ENCODE results near the gene SCO2. TPM values are rescaled to one million over a fixed set of nuclear protein-coding genes. Genes with fewer than 3 reads are reported as not detected.
A peak's percentile ranks its signal among the peaks of the same experiment; 100 is the strongest.

Gene SCO2
- total and polyA plus RNA-seq, 2 of the 13 experiments (the other 11 are each of a cell fraction or from before 2014, with no cell fraction given), result 0.32 to 3.7 TPM

DNA sequence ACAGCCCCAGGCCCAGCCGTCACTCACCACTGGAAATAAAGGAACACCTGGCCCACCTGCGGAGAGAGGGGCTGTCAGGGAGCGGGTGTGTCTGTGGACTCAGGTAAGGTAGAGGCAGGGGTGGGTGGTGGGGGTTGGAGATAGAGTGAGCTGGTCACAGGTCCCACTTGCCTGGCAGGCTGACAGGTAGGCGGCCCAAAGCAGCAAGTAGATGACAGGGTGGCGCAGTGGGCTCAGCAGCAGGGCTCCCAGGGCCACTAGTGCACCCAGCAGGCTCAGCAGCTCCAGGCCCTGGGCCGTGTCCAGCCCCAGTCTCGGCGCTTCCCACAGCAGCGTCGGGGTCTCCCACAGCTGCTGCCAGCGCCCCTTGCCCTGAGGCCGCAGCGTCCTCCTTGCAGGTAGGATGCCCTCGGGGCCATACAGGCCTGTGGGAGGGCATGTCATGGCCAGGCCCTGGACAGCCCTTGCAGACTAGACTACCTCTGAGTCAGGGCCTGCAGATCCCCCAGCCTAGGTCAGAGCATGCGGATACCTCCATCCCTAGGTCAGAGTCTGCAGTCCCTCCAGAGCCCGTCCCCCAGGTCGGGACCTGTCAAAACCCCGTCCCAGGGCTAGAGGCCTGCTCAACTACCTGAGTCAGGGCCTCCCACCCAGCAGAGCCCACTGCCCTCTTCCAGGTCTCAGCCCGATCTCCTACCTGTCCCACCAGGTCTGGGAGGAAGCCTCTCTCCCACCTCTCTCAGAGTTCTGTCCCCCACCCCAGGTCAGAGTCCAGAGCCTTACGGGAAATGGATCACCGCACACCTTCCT is 18.6 kb downstream of the SCO2 start (continued):
- TF ChIP-seq, protein P1, sequence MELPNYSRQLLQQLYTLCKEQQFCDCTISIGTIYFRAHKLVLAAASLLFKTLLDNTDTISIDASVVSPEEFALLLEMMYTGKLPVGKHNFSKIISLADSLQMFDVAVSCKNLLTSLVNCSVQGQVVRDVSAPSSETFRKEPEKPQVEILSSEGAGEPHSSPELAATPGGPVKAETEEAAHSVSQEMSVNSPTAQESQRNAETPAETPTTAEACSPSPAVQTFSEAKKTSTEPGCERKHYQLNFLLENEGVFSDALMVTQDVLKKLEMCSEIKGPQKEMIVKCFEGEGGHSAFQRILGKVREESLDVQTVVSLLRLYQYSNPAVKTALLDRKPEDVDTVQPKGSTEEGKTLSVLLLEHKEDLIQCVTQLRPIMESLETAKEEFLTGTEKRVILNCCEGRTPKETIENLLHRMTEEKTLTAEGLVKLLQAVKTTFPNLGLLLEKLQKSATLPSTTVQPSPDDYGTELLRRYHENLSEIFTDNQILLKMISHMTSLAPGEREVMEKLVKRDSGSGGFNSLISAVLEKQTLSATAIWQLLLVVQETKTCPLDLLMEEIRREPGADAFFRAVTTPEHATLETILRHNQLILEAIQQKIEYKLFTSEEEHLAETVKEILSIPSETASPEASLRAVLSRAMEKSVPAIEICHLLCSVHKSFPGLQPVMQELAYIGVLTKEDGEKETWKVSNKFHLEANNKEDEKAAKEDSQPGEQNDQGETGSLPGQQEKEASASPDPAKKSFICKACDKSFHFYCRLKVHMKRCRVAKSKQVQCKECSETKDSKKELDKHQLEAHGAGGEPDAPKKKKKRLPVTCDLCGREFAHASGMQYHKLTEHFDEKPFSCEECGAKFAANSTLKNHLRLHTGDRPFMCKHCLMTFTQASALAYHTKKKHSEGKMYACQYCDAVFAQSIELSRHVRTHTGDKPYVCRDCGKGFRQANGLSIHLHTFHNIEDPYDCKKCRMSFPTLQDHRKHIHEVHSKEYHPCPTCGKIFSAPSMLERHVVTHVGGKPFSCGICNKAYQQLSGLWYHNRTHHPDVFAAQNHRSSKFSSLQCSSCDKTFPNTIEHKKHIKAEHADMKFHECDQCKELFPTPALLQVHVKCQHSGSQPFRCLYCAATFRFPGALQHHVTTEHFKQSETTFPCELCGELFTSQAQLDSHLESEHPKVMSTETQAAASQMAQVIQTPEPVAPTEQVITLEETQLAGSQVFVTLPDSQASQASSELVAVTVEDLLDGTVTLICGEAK (IDR thresholded peaks at IDR 0.05), result no peak
- TF ChIP-seq, protein P1 (CRISPR knock-in tag; IDR thresholded peaks at IDR 0.05), result no peak
- TF ChIP-seq, protein P2, sequence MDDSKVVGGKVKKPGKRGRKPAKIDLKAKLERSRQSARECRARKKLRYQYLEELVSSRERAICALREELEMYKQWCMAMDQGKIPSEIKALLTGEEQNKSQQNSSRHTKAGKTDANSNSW (CRISPR knock-in tag; IDR thresholded peaks at IDR 0.05; ENCODE audit: borderline replicate concordance), result no peak
- TF ChIP-seq, protein P3, sequence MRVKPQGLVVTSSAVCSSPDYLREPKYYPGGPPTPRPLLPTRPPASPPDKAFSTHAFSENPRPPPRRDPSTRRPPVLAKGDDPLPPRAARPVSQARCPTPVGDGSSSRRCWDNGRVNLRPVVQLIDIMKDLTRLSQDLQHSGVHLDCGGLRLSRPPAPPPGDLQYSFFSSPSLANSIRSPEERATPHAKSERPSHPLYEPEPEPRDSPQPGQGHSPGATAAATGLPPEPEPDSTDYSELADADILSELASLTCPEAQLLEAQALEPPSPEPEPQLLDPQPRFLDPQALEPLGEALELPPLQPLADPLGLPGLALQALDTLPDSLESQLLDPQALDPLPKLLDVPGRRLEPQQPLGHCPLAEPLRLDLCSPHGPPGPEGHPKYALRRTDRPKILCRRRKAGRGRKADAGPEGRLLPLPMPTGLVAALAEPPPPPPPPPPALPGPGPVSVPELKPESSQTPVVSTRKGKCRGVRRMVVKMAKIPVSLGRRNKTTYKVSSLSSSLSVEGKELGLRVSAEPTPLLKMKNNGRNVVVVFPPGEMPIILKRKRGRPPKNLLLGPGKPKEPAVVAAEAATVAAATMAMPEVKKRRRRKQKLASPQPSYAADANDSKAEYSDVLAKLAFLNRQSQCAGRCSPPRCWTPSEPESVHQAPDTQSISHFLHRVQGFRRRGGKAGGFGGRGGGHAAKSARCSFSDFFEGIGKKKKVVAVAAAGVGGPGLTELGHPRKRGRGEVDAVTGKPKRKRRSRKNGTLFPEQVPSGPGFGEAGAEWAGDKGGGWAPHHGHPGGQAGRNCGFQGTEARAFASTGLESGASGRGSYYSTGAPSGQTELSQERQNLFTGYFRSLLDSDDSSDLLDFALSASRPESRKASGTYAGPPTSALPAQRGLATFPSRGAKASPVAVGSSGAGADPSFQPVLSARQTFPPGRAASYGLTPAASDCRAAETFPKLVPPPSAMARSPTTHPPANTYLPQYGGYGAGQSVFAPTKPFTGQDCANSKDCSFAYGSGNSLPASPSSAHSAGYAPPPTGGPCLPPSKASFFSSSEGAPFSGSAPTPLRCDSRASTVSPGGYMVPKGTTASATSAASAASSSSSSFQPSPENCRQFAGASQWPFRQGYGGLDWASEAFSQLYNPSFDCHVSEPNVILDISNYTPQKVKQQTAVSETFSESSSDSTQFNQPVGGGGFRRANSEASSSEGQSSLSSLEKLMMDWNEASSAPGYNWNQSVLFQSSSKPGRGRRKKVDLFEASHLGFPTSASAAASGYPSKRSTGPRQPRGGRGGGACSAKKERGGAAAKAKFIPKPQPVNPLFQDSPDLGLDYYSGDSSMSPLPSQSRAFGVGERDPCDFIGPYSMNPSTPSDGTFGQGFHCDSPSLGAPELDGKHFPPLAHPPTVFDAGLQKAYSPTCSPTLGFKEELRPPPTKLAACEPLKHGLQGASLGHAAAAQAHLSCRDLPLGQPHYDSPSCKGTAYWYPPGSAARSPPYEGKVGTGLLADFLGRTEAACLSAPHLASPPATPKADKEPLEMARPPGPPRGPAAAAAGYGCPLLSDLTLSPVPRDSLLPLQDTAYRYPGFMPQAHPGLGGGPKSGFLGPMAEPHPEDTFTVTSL (CRISPR knock-in tag; IDR thresholded peaks at IDR 0.05; ENCODE audit: borderline replicate concordance), result no peak
- TF ChIP-seq PCBP2 (optimal IDR thresholded peaks at IDR 0.05; ENCODE audit: low read depth, low read length, poor library complexity, severe bottlenecking), result no peak
- no peak for TF ChIP-seq NONO (IDR thresholded peaks at IDR 0.05)
- TF ChIP-seq NONO (CRISPR knock-in tag; conservative IDR thresholded peaks at IDR 0.05), result no peak
- 0 out of 2 replicates have a peak, but pooled peaks have one; percentile 42 for TF ChIP-seq ZNF563 (CRISPR knock-in tag; IDR thresholded peaks at IDR 0.05)
- no peak for TF ChIP-seq CBFB (CRISPR knock-in tag; IDR thresholded peaks at IDR 0.05)
- TF ChIP-seq, protein P4, sequence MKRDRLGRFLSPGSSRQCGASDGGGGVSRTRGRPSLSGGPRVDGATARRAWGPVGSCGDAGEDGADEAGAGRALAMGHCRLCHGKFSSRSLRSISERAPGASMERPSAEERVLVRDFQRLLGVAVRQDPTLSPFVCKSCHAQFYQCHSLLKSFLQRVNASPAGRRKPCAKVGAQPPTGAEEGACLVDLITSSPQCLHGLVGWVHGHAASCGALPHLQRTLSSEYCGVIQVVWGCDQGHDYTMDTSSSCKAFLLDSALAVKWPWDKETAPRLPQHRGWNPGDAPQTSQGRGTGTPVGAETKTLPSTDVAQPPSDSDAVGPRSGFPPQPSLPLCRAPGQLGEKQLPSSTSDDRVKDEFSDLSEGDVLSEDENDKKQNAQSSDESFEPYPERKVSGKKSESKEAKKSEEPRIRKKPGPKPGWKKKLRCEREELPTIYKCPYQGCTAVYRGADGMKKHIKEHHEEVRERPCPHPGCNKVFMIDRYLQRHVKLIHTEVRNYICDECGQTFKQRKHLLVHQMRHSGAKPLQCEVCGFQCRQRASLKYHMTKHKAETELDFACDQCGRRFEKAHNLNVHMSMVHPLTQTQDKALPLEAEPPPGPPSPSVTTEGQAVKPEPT (CRISPR knock-in tag; IDR thresholded peaks at IDR 0.05; ENCODE audit: low read depth), result no peak
- peak; percentile 41 for TF ChIP-seq YEATS4 (CRISPR knock-in tag; IDR thresholded peaks at IDR 0.05; ENCODE audit: borderline replicate concordance)

Data from HepG2 (cell line).